ENCODE data around the gene PGBD5.
"Not testable (repeated sequence)": the region's sequence is repeated elsewhere in the genome, so short reads cannot be mapped to it uniquely, and the experiment has no call there.

Gene PGBD5

DNA sequence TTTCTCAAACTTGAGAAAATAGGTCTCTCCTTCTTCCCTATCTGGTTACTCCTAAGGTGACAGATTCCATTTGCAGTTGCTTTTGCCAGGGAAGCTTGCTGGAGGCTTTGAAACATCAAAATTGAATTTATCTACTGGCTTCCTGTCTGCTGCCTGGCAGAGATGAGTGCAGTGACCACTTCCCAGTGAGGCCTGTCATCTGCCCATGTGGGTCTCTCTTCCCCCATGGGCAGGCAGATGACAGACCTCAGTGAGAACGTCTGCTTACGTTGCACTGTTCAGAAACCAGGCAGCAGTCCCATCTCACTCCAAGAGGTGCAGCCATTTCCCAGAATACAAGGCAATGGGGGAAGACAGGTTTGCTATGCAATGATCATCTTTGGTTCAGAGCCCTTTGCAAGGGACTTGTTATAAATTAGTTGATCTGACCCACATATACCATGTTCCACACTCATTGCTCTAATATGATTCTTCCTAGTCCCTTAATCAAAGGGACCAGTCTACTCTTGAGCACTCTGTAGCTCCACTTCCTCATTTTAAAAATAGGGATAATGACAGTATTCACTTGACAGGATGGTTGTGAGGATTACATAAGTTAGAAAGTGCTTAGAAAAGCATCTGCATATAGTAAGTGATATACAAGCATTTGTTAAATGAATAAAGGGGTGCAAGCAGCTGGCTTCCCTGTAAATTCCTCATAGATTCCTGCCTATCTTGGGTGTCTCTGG lies 10.6 kb downstream of the PGBD5 start:
- FAIRE-seq (no peak), DNase-seq (ENCODE audit: insufficient read length, low spot score) (no peak)
- TF ChIP-seq, protein P1, sequence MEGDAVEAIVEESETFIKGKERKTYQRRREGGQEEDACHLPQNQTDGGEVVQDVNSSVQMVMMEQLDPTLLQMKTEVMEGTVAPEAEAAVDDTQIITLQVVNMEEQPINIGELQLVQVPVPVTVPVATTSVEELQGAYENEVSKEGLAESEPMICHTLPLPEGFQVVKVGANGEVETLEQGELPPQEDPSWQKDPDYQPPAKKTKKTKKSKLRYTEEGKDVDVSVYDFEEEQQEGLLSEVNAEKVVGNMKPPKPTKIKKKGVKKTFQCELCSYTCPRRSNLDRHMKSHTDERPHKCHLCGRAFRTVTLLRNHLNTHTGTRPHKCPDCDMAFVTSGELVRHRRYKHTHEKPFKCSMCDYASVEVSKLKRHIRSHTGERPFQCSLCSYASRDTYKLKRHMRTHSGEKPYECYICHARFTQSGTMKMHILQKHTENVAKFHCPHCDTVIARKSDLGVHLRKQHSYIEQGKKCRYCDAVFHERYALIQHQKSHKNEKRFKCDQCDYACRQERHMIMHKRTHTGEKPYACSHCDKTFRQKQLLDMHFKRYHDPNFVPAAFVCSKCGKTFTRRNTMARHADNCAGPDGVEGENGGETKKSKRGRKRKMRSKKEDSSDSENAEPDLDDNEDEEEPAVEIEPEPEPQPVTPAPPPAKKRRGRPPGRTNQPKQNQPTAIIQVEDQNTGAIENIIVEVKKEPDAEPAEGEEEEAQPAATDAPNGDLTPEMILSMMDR (IDR thresholded peaks at IDR 0.05; ENCODE audit: insufficient read depth, missing control alignments), result no peak

- TF ChIP-seq, protein P1 (IDR thresholded peaks at IDR 0.05; ENCODE audit: insufficient read depth, missing control alignments), result no peak
- FAIRE-seq, result no peak
- DNase-seq (ENCODE audit: insufficient read length, low spot score), result no peak
These were observed 11.4 kb downstream of the PGBD5 start for GRCh38 chr1:230414694-230415093.

DNA sequence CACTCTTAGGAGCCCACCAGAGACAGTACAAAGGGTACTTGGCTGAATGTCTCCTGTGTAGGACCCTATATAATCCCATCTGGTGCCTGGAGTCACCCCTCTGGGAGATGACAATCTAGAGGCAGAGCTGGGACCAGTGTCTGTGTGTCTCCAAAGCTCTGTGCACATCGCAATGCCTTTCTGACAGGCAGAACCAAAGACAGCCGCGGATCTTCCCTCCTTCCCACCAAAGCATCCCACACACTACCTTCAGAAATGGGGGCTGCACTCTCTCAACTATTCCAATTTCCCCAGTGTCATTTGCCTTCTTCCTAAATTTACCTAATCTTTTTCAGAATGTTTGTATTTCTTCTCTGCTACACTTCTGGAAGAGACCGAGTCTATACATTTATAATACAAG lies 12.0 kb downstream of the PGBD5 start:
- TF ChIP-seq, protein P1 (IDR thresholded peaks at IDR 0.05; ENCODE audit: insufficient read depth, missing control alignments), result no peak
- DNase-seq (ENCODE audit: insufficient read length, low spot score), result no peak
- no peak for FAIRE-seq

DNA sequence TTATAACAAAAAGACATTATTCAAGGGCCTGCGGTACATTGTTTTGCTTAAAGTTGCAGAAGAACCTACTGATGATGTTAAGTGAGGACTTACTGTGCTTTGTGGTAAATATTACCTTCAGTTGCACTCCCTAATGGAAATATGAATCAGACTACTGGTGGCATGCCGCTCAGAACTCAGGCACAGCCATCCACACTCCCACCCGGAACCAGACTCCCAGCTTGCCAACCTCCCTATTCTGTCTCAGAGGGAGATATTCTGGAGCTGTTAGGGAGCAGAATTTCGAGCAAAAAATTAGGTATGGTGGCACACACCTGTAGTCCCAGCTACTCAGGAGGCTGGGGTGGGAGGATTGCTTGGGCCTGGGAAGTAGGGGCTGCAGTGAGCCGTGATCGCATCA lies 13.1 kb downstream of the PGBD5 start:
- DNase-seq (ENCODE audit: insufficient read length, low spot score) (no peak), FAIRE-seq (no peak)
- TF ChIP-seq, protein P1 (IDR thresholded peaks at IDR 0.05; ENCODE audit: insufficient read depth, missing control alignments), result no peak

- DNase-seq (ENCODE audit: insufficient read length, low spot score) (no peak), FAIRE-seq (peak; percentile 35)
- TF ChIP-seq, protein P1 (IDR thresholded peaks at IDR 0.05; ENCODE audit: insufficient read depth, missing control alignments), result no peak
These were observed 17.2 kb downstream of the PGBD5 start for GRCh38 chr1:230408971-230409370.

GRCh38 chr1:230407351-230407750 lies 18.8 kb downstream of the PGBD5 start:
- FAIRE-seq, result no peak
- no peak for DNase-seq (ENCODE audit: insufficient read length, low spot score)
- TF ChIP-seq, protein P1 (IDR thresholded peaks at IDR 0.05; ENCODE audit: insufficient read depth, missing control alignments), result no peak

- FAIRE-seq; DNase-seq (ENCODE audit: insufficient read length, low spot score): not testable (repeated sequence)
These were observed 19.4 kb downstream of the PGBD5 start for GRCh38 chr1:230406727-230407126.
